HG03175 (cell line): ENCODE data around the gene PRDM7.
"Not testable (repeated sequence)": the region's sequence is repeated elsewhere in the genome, so short reads cannot be mapped to it uniquely, and the experiment has no call there.

Experiments
- ATAC-seq: cut with Tn5 transposase; IDR thresholded peaks from one replicate; pipeline ENCODE4 v1.9.1; 2021; ENCODE audit warnings: mild to moderate bottlenecking, moderate library complexity; ENCODE audit not compliant: unreplicated experiment

Gene PRDM7

GRCh38 chr16:90072442-90073105 lies 4.6 kb downstream of the PRDM7 start:
- ATAC-seq: no peak

- ATAC-seq: no peak
Measured at GRCh38 chr16:90070440-90070839, 6.7 kb downstream of the PRDM7 start.

- ATAC-seq: no peak
Measured at GRCh38 chr16:90061437-90061836, 15.7 kb downstream of the PRDM7 start.

GRCh38 chr16:90057738-90058173 lies 19.4 kb downstream of the PRDM7 start:
- no peak for ATAC-seq

GRCh38 chr16:90056521-90056920 lies 20.6 kb downstream of the PRDM7 start:
- ATAC-seq: not testable (repeated sequence)

GRCh38 chr16:90055371-90055770 lies 21.8 kb downstream of the PRDM7 start:
- no peak for ATAC-seq

GRCh38 chr16:90054554-90054953 lies 22.6 kb downstream of the PRDM7 start:
- ATAC-seq: no peak

- ATAC-seq: no peak
Measured at GRCh38 chr16:90053902-90054500, 23.1 kb downstream of the PRDM7 start.

GRCh38 chr16:90050969-90051368 lies 26.2 kb downstream of the PRDM7 start:
- ATAC-seq: no peak

- ATAC-seq: no peak
Measured at GRCh38 chr16:90048737-90049330, 28.3 kb downstream of the PRDM7 start.

GRCh38 chr16:90048347-90048722 lies 28.8 kb downstream of the PRDM7 start:
- ATAC-seq: no peak

GRCh38 chr16:90047714-90048346 lies 29.3 kb downstream of the PRDM7 start:
- no peak for ATAC-seq

- no peak for ATAC-seq
Measured at GRCh38 chr16:90046971-90047713, 30.0 kb downstream of the PRDM7 start.

- no peak for ATAC-seq
Measured at GRCh38 chr16:90046122-90046970, 30.8 kb downstream of the PRDM7 start.

GRCh38 chr16:90044111-90044551 lies 33.0 kb downstream of the PRDM7 start:
- no peak for ATAC-seq

- no peak for ATAC-seq
Measured at GRCh38 chr16:90043526-90043925, 33.6 kb downstream of the PRDM7 start.

GRCh38 chr16:90042946-90043514 lies 34.1 kb downstream of the PRDM7 start:
- ATAC-seq: no peak

GRCh38 chr16:90041896-90042473 lies 35.1 kb downstream of the PRDM7 start:
- ATAC-seq: no peak
